Kidney epithelial cell (primary cell): Measurements from ENCODE around the gene SNPH. TPM values are rescaled to one million over a fixed set of nuclear protein-coding genes. Genes with fewer than 3 reads are reported as not detected.

ENCODE experiments used
- DNase-seq: peaks from one replicate; pipeline ENCODE4 v3.0.0-alpha.2; 2010; ENCODE audit warnings: low read depth
- H3K27me3 ChIP-seq: 2 replicates; pipeline ENCODE4 v1.6.0; 2011; ENCODE audit warnings: low read length; ENCODE audit not compliant: control insufficient read depth, insufficient read depth
- H3K36me3 ChIP-seq: 2 replicates; pipeline ENCODE4 v1.5.1; 2011; ENCODE audit warnings: low read length; ENCODE audit not compliant: control insufficient read depth, insufficient read depth
- H3K4me3 ChIP-seq: 2 replicates; pipeline ENCODE4 v1.5.1; 2011; ENCODE audit warnings: low read depth, mild to moderate bottlenecking, control low read depth, low read length
- CTCF ChIP-seq: IDR thresholded peaks from 2 replicates; pipeline ENCODE4 v1.5.1; 2011; ENCODE audit warnings: mild to moderate bottlenecking, moderate library complexity, low read length, control low read depth, inconsistent platforms; ENCODE audit not compliant: insufficient read depth, poor library complexity, severe bottlenecking
- total RNA-seq: library from RNA; depleted of rRNA; stranded (reverse); fragments of >200 nt; gene quantifications from 2 replicates; pipeline ENCODE4 v1.2.3, GENCODE V29; 2015

The SNPH gene
- total RNA-seq, 1 donor from 2014 or later = 7.1 TPM

DNA sequence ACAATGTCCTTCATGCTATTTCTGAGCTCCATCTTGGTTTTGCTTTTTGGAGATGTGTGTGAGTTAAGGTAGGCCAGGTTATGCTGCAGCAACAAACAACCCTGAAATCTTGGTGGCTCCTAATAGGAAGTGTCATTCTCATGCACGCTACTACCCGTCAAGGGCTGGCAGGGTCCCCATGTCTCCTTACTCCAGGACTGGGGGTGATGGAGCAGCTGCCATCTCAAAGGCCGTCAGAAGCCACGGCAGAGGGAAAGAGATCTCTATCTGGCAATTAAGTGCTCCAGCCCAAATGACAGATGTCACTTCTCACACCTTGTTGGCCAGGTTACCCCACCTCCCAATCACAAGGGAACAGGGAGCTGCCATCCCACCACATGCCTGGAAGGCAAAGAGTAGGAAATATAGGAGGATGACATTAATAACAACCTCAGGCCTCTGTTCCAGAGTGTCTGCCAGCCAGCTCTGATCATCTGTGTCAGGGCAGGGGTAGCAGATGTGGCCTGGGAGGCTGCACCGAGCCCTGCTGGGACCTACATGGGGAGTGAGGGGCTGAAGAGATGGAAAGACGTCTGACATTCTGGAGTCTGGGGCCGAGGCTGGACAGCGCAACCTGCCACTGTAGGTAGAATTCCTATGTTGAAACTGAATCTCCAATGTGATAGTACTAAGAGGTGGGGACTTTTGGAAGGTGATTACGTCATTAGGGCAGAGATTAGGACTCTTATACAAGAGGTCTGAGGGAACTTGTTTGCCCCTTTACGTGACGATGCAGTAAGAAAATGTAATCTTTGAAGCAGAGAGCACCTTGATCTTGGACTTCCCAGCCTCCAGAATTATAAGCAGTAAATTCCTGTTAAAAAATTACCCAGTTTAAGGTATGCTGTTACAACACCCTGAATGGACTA is 67.6 kb downstream of the SNPH start:
- TF ChIP-seq CTCF = no peak
- Histone ChIP-seq H3K4me3 (no peak overlapping the region), H3K27me3 (no peaks in the 10 kb centered on the region), H3K36me3 (no peaks in the 10 kb centered on the region)
- no peak for DNase-seq

DNA sequence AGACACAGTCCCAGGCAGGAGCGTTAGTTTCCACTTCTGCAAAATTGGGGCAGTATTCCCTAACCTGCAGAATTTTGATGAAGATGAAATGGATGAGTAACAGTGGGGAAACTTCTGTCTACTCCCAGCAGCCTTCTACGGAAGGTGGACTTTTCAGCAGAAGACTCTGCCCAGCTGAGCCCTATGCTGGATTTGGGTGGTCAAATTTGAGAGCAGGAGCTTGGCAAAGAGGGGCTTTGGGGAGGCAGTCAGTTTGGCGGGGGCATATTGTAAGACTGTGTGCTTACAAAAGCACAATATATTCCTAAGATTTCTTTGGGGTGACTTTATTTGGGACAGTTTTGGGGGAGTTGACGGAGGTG is 68.3 kb downstream of the SNPH start:
- TF ChIP-seq CTCF = no peak
- H3K36me3 ChIP-seq = no peaks in the 10 kb centered on the region
- no peaks in the 10 kb centered on the region for H3K27me3 ChIP-seq
- no peak overlapping the region for H3K4me3 ChIP-seq
- no peak for DNase-seq

DNA sequence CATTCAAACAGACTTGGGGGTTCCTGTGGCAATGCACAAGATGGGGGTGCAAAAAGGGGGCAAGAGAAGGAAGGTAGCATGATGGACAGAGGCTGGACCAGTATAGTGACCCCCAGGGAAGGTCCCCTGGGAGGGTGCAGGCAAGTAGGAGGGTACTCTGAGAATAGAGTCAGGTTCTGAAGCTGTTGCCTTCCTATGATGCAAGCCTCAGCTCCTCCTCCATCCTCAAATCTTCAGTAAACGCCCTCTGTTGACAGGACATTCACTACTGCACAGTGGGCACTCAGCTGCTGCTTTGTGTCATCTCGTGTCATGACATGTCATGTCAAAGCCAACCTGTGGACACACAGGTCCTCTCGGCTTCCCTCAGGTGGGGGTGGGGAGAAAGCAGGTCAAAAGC is 68.7 kb downstream of the SNPH start:
- H3K4me3 ChIP-seq = no peak overlapping the region

GRCh38 chr20:1335961-1336698 is 70.0 kb downstream of the SNPH start:
- no peak for TF ChIP-seq CTCF
- DNase-seq = no peak
- Histone ChIP-seq H3K4me3 (no peak overlapping the region), H3K27me3 (no peaks in the 10 kb centered on the region), H3K36me3 (no peaks in the 10 kb centered on the region)

More for the DNA sequence above, 68.7 kb downstream of the SNPH start:
- Histone ChIP-seq H3K27me3 (no peaks in the 10 kb centered on the region), H3K36me3 (no peaks in the 10 kb centered on the region)
- DNase-seq = no peak
- TF ChIP-seq CTCF = no peak

- no peak for DNase-seq
- TF ChIP-seq CTCF = no peak
- Histone ChIP-seq H3K27me3 (no peaks in the 10 kb centered on the region), H3K36me3 (no peaks in the 10 kb centered on the region), H3K4me3 (no peak overlapping the region)
Measured at GRCh38 chr20:1336699-1337367, 70.7 kb downstream of the SNPH start.
